ENCODE data around the gene AOX1.

The AOX1 gene

DNA sequence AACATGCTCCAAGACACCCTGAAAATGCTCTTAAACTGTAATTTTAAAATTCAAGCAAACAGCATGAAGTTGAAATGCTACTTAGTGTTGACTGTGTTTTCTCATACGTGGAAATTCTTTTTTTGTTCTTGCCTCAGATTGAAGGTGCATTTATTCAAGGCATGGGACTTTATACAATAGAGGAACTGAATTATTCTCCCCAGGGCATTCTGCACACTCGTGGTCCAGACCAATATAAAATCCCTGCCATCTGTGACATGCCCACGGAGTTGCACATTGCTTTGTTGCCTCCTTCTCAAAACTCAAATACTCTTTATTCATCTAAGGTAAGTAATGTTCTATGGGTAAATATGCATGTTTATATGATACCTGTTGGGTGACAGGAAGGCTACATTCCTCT, 82.7 kb downstream of the AOX1 start:
- no peak for TF ChIP-seq SIN3A (IDR thresholded peaks at IDR 0.05; ENCODE audit: borderline replicate concordance, insufficient read depth, low read length)
- TF ChIP-seq POLR2AphosphoS5 (IDR thresholded peaks at IDR 0.05; ENCODE audit: low read depth, low read length), result no peak
- no peak for TF ChIP-seq REST (IDR thresholded peaks at IDR 0.05; ENCODE audit: insufficient read depth in 1 of 2, low read depth in 2 of 2, low read length in 2 of 2)
- no peak for TF ChIP-seq FOXP2 (optimal IDR thresholded peaks at IDR 0.05; ENCODE audit: borderline replicate concordance, extremely low read depth, extremely low read length, insufficient read depth)
- TF ChIP-seq TAF1 (IDR thresholded peaks at IDR 0.05; ENCODE audit: borderline replicate concordance, insufficient read depth, low read length), result no peak

- TF ChIP-seq SIN3A (IDR thresholded peaks at IDR 0.05; ENCODE audit: borderline replicate concordance, insufficient read depth, low read length), result no peak
- no peak for TF ChIP-seq POLR2AphosphoS5 (IDR thresholded peaks at IDR 0.05; ENCODE audit: low read depth, low read length)
- no peak for TF ChIP-seq TAF1 (IDR thresholded peaks at IDR 0.05; ENCODE audit: borderline replicate concordance, insufficient read depth, low read length)
- TF ChIP-seq REST (IDR thresholded peaks at IDR 0.05; ENCODE audit: insufficient read depth in 1 of 2, low read depth in 2 of 2, low read length in 2 of 2), result no peak
- no peak for TF ChIP-seq FOXP2 (optimal IDR thresholded peaks at IDR 0.05; ENCODE audit: borderline replicate concordance, extremely low read depth, extremely low read length, insufficient read depth)
Measured at GRCh38 chr2:200669308-200669707, 83.5 kb downstream of the AOX1 start.

DNA sequence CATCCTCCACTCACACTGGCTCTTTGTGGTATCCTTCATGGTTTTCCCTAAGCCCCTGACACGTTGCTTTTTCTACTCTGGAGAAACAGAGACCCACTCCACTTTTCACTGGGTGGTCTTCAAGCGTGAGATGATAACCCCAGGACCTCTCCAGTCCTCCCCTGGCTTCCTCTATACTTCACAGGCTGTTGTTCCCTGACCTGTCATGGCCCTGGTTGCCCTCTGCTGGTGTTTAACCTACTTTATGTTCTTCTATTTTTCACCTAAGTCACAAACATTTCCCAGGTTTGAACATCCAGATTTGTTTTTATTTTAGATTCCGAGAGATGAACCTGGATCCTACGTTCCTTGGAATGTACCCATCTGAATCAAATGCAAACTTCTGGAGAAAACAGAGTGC, 84.5 kb downstream of the AOX1 start:
- TF ChIP-seq FOXP2 (optimal IDR thresholded peaks at IDR 0.05; ENCODE audit: borderline replicate concordance, extremely low read depth, extremely low read length, insufficient read depth), result no peak
- no peak for TF ChIP-seq TAF1 (IDR thresholded peaks at IDR 0.05; ENCODE audit: borderline replicate concordance, insufficient read depth, low read length)
- TF ChIP-seq SIN3A (IDR thresholded peaks at IDR 0.05; ENCODE audit: borderline replicate concordance, insufficient read depth, low read length), result no peak
- TF ChIP-seq POLR2AphosphoS5 (IDR thresholded peaks at IDR 0.05; ENCODE audit: low read depth, low read length), result no peak
- no peak for TF ChIP-seq REST (IDR thresholded peaks at IDR 0.05; ENCODE audit: insufficient read depth in 1 of 2, low read depth in 2 of 2, low read length in 2 of 2)

- no peak for TF ChIP-seq POLR2AphosphoS5 (IDR thresholded peaks at IDR 0.05; ENCODE audit: low read depth, low read length)
- TF ChIP-seq REST (IDR thresholded peaks at IDR 0.05; ENCODE audit: insufficient read depth in 1 of 2, low read depth in 2 of 2, low read length in 2 of 2), result no peak
- no peak for TF ChIP-seq TAF1 (IDR thresholded peaks at IDR 0.05; ENCODE audit: borderline replicate concordance, insufficient read depth, low read length)
- TF ChIP-seq SIN3A (IDR thresholded peaks at IDR 0.05; ENCODE audit: borderline replicate concordance, insufficient read depth, low read length), result no peak
- TF ChIP-seq FOXP2 (optimal IDR thresholded peaks at IDR 0.05; ENCODE audit: borderline replicate concordance, extremely low read depth, extremely low read length, insufficient read depth), result no peak
Measured at GRCh38 chr2:200670751-200671150, 84.9 kb downstream of the AOX1 start.

DNA sequence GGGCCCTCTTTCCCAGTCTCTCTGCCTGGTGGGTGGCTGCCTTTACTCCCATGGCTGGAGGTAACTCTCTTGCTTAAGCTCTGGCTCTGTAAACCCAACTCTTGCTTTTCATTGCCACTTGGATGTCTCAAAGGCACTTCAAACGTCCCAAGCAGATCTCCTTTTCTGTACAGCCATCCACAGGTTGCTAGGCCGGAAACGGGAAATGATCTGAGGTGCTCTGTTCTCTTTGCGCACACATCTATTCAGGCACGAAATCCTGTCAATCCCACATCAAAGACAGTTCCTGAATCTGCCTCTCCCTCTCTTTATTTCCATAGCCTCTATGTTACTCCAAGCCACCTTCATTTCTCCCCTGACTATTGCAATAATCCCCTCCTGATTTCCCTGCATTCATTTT, 87.4 kb downstream of the AOX1 start:
- no peak for TF ChIP-seq POLR2AphosphoS5 (IDR thresholded peaks at IDR 0.05; ENCODE audit: low read depth, low read length)
- TF ChIP-seq SIN3A (IDR thresholded peaks at IDR 0.05; ENCODE audit: borderline replicate concordance, insufficient read depth, low read length), result no peak
- TF ChIP-seq TAF1 (IDR thresholded peaks at IDR 0.05; ENCODE audit: borderline replicate concordance, insufficient read depth, low read length), result no peak
- TF ChIP-seq REST (IDR thresholded peaks at IDR 0.05; ENCODE audit: insufficient read depth in 1 of 2, low read depth in 2 of 2, low read length in 2 of 2), result no peak
- TF ChIP-seq FOXP2 (optimal IDR thresholded peaks at IDR 0.05; ENCODE audit: borderline replicate concordance, extremely low read depth, extremely low read length, insufficient read depth), result no peak
